ENCODE measurements around the gene DNAJB6.

Gene DNAJB6

DNA sequence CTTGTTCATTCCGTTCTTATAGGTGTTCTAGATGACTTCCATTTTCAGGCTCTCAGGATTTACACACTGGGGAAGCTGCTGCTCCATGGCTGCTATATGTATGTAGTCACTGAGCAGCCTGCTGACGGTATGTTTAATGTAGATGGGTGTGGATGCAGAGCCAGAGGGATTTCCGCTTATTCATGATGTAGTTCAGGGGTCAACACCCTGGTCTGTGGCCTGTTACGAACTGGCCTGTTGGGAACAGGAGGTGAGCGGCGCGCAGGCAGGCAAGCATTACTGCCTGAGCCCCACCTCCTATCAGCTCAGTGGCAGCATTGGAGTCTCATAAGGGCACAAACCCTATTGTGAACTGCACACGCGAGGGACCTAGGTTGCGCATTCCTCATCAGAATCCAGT is 33.9 kb downstream of the DNAJB6 start:
- no peak for DNase-seq

DNA sequence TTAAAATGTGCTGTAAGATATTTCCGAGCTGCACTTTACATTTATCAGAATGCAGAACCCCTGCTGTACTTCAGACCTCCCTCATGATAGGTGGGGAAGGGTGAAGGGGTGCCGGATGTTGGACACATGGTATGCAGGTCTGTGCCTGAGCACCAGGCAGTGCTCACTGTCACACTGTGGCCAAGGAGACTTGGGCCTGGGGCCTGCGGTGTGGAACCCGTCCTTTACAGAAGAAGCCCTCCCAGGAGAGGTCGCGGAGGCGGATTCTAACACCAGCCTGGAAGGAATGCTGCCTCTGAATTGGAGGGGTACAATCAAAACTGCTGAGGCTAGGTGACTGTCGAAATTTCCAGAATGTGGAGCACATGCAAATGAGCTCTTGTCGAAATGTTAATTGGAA is 34.5 kb downstream of the DNAJB6 start:
- DNase-seq, result no peak

DNA sequence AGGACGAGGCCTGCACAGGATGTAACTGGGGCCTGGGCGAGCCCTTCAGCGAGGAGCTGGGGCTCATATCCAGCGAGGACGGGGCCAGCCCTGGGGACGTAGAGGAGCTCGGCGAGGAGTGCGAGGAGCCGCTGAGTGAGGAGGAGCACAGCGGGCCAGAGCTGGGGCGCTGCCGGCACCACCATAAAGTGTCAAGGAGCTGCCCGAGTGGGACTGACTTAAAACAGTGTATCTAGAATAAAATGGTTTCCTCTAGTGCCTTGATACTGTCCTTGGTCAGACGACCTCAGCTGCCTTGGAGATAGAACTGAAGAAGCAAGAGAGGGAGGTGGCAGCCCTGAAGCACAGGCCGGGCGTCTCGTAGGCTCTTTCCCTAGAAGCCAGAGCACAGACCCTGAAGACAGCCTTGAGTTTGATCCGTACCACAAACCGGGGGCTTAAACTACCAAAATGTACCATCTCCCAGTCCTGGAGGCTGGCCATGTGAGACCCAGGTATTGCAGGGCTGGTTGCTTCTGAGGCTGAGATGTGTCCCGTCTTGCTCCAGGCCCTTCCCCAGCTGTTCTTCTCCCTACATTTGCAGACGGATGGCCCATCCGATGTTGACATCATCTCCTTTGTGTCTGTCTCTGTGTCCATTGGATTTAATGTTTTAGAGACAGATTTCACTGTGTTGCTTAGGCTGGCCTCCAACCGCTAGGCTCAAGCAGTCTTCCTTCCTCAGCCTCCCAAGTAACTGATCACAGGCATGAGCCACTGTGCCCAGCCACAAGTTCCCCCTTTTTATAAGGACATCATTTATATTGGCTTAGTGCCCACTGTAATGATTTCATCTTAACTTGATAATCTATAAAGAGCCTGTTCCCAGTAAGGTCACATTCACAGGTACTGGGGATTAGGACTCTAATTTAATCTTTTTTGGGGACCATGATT is 35.8 kb downstream of the DNAJB6 start:
- no peak for DNase-seq

DNA sequence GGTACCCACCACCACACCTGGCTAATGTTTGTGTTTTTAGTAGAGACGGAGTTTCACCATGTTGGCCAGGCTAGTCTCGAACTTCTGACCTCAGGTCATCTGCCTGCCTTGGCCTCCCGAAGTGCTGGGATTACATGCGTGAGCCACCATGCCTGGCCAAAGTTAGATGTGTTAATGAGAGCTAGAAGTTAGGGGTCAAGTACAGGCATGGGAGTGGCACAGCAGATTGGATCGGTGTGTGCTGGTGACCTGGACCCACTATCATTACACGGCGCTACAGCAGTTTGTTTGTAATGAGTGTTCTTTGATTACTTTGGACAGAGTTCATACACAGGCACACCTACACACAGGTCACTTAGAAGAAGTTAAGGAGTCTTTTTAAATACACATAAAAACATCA is 36.7 kb downstream of the DNAJB6 start:
- no peak for DNase-seq

DNA sequence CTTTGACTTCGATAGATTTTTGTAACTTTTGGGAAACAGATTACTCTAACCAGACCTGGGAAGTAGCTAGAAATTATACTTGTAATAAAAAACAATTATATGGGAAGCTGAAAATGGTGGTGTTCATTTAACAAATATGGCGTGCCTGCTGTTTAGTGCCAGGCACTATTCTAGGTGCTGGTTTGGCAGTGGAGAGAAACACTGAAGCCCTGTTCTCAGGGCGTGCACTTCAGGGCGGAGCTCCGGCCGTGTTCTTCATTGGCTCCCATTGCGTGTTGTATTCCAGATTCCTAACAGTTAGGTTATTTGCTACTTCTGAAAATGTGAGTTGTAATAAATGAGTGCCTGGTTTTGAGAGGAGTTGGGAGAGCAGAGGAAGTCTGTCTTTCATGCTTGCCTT is 38.6 kb downstream of the DNAJB6 start:
- DNase-seq, result no peak

DNA sequence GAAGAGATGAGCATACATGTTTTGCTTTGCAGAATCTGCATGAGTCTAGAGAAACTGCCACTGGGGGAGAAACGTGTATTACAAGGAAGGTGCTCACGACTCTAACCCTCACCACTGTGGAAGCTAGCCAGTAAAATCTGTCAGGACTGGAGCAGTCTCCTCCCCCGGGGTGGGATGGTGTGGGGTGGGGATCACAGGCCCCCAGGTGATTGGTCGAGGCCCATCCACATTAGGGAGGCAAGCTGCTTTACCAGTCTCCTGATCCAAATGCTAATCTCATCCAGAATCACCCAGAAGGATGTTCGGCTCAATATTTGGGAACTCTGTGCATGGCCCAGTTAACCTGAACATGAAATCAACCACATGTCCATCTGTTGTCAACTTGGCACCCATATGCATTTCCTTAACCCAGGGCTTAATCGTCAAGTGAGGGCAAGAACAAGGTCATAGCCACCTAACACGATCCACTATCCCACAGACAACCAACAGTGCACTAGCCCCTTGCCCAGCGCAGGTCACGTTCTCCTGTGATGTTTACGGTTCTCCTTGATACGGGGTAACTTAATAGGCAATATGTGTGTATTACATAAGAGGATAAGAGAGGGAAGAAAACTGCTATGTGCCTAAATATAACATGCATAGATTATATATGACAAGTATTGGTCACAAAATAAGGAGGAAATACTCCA is 40.8 kb downstream of the DNAJB6 start:
- no peak for DNase-seq

DNA sequence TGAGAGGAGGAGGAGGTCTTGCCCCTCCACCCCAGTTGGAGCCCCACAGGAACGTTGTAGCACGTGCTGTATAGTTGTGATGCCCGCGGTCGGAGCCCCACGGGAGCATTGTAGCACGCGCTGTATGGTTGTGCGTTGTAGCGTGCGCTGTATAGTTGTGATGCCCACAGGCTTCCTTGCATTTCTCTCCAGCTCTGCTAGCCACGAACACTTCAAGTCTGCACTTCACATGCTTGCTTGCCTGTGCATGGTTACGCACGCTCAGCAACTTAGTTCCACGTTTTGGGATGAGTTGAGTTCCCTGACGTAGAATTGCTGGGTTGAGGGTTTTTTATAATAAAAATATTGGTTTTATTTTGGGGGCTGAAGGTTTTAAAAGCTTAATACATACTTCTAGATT is 41.6 kb downstream of the DNAJB6 start:
- DNase-seq, result no peak

DNA sequence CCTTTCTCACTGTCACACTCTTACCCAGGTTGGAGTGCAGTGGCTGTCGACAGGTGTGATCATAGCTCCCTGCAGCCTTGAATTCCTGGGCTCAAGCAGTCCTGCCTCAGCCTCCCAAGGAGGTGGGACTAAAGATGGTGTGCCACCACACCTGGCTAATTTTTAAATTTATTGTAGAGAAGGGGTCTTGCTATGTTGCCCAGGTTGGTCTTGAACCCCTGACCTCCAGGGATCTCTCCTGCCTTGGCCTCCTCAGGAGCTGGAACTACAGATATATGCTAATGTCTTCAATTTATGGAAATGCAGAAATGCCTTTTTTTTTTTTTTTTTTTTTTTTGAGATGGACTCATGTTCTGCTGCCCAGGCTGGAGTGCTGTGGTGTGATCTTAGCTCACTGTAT is 42.7 kb downstream of the DNAJB6 start:
- no peak for DNase-seq

DNA sequence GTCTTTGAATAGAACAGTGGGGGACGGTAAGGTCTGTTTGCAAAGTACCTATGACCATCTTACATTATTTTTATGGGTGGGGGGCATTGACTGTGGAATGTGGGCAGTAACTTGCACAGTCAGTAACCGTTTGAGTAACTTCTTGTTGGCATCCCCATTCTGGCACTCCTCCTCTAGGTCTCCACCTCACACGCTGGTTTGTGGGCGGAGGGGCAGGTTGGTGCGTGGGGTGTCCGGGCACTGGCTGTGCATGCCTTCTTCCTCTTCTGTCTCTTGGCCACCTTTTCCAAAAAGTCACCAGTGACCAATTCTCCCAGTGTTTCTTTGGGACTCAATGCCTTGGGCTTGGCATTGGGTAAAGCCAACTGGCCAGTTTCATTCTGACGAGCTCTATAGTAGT is 43.6 kb downstream of the DNAJB6 start:
- DNase-seq, result no peak

DNA sequence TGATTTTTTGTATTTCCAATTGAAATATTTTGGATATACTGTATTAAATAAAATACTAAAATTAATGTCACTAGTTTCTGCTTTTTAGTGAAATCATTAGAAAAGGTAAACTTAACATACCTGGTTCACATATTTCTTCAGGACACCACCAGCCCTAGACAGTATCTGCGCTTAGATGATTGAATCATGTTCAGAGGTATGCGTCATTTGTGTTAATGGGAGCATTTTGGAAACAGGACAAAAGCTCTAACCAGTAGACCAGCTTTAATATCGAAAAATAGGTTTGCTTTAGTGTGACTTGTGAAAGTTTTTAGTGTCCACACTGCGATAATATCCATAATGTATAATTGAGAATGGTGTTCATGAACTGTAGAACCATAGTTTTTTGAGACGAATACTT is 47.1 kb downstream of the DNAJB6 start:
- no peak for DNase-seq

DNA sequence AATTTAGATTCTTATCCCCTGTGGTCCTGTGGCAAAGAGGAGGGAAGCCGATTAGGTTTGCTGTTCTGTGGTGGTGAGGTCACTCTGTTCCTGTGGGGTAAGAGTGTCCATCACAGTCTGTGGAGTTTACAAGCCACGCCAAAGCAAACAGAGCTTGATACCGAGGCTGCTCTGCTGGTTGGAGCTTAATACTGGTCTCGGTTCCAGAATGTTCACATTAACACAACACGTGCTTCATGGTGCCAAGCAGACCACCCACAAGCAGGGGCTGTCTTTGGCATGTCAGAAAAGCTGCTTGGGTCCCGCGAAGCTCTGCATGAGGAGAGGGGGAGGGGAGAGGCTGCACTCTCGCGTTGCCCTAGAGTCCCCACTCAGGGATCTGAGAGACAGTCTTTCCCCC is 47.5 kb downstream of the DNAJB6 start:
- peak; percentile 61 for DNase-seq

DNA sequence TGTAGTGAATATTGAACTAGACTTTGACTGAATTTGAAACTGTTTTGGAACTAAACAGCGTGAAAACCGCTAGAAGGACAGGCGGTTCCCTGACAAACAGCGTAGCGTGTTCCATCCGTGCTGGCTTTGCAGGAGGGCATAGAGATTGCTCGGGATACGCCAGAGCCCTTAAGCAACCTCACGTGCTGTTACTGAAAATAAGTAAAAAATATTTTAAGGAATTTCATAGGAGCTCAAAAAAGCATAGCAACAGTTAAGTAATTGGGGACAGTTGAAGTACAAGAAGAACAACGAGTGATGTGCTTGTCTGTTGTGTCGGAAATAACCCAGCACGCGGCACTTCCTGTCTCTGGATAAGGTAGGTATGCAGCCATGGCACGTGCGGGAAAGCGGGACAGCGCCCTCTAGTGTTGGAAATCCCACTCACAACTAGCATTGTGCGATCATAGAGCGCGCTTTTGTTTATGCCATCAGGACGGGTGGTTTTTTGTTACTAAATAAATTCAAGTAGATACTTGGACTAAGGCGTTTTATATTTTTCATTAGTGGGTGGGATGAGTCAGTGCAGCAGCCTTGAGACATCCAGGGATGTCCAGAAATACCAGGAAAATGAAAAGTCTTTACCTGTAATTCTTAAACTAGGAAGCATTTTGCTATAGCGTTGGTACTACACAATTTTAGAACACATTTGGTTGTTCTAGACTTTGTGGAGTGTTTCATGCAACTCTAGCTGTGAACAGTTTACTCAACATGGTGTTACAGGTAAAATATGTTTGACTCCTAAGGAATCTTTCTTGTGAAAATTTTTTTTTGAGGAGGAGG is 50.4 kb downstream of the DNAJB6 start:
- peak; percentile 82 for DNase-seq

DNA sequence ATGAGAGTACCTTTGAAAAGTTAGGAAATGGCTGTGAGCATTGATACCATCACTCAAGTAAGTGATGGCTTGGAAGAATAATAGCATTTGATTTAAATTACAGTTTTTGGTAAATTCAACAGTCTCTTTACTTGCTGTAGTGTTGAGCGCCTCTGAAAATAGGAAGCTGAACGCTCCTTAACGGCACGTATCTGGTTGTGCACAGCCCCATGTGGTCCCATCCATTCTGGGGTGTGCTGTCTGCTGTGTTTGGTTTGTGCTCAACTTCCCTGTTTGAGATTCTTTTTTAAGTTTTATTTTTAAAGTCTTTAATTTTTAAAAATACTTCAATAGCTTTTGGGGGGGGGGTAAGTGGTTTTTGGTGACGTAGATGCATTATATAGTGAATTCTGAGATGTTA is 51.5 kb downstream of the DNAJB6 start:
- no peak for DNase-seq

DNA sequence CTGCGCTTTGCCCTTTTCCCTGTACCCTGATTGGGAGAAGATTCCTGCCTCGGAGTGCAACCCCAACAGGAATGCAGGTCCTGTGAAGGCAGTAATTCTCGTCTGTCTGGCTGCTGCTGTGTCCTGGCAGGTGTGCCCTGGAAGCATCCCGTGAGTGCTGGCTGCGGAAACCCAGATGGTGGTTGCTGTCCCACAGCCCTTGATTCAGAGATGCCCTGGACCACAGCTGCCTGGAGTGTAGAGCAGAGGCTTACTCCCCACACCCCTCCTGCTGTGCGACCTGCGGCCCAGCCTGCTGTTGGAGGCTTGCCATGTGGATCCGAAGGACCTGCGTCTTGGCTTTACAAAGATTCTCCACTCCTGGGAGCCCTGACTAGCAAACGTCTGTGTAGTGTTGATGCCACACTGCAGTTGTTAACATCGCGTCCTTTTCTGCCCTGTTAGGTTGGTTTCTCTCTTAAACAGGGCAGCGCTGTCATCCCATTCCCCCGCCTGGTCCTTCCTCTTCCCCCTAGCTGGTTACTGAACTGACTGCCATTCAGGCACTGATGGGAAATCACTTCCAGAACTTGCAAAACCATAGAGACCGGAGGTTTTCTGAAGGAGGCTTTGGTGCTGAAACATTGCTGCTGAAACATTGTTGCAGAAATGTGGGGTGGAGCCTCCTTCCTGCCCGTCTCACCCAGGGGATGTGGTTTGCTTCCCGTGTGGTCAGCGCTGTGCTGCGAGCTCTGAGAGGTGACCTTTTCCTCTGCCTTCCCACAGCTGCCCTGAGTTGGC is 53.3 kb downstream of the DNAJB6 start:
- DNase-seq, result peak; percentile 63

DNA sequence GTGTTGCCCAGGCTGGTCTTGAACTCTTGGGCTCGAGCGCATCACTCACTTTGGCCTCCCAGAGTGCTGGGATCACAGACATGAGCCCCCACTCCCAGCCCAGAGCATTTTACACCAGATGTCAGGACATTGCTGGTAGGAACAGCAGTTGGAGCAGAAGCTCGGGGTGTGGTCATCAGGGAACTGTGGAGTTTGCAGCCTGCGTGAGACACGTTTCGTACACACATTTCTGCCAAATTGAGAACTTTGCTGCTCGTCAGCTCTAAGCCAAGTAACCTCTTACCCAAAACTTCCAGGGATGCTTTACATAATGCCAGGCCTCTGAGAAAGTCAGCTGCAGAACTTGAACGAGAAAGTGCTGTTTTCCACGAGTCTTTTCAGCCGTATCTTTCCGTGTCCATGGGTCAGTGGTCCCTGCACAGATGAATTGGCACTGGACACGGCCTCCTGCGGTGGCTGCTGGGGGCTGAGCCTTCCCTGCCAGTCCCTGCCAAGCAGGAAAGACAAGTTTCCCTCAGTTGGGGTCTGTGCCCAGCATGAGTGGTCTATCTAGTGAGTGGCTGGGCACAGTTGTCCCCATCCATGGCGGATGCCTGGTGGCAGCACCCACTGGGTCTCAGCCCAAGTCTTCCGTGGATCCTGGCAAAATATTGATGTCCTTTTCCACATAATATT is 54.4 kb downstream of the DNAJB6 start:
- no peak for DNase-seq

DNA sequence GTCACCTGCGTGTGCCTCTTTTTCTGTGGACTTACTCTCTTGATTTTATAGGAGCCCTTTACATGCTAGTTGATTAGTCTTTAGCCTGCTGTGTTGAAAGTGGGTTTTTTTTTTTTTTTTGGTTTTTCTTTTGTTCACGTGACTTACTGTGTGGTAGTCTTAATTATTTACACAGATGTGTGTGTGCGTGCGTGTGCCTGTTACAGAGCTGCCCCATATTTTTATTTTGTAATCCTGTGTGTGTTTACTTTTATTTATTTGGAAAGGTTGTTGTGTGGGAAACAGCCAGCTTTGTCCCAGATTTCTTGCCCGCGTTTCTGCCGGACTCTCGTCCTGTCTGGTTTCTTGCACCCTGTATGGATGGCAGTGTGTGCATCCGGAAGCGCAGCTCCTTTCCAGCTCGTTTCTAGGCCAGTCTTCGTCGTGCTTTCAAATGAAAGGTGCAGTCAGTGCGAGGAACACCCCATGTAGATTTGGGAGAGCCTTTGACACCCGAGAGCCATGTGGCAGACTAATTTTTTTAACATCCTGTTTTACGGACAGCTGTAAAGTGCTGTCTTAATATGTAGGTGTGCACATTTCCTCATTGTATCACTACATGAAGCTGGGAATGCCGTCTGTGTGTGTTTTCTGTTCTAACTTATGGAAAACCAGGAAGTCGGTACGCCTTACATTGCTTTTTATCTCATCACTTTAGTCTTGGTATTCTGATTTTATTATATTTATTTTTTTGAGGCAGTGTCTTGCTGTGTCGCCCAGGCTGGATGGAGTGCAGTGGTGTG is 55.6 kb downstream of the DNAJB6 start:
- DNase-seq, result no peak

DNA sequence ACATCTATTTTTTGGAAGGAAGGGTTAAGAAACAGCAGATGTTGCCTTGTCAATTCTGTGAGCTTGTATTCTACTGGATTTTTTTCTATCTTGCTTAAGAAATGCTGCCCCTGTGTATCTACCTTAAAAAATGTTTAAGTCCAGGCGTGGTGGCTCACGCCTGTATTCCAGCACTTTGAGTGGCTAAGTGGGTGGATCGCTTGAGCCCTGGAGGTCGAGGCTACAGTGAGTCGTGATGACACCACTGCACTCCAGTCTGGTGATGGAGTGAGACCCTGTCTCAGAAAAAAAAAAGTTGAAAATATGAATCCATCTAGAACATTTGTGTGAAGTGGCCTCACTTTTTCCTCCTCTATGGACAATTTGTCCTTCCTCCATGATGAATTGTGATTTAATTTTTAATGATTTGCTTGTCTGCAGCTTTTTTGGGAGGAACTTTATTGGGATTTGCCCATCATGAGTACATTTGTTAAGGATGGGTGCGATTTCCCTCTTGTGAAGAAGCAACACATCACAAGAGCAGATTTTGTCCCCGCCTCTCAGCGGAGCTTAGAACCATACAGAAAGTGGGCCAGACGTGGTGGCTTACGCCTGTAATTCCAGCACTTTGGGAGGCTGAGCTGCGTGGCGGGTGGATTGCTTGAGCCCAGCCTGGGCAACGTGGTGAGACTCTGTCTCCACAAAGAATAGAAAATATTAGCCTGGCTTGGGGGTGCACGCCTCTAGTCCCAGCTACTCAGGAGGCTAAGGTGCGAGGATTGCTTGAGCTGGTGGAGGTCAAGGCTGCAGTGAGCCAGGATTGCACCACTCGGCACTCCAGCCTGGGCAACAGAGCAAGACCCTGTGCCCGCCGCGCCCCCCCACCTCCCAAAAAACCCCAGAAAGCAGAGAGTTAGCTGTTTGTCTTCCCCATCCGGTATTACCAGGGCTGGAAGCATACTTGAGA is 57.7 kb downstream of the DNAJB6 start:
- DNase-seq, result peak; percentile 68

DNA sequence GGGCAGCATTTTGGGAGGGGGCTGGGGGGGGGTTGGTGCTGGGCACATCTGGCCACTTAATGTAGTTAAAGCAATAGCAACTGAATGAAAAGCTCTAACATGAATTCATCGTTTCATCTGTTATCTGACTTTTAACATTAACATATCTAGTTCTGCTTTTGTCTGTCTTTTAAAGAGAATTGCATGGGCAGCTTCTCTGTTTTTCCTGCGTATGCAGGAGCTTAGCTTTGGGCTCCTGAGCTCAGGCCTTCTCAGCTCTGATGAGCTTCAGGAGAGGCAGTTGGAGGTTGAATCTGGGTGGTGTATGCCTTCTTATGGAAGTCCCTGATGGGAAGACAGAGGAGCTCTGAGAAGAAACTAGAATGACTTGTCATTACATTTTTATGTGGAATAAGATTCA is 58.4 kb downstream of the DNAJB6 start:
- no peak for DNase-seq

DNA sequence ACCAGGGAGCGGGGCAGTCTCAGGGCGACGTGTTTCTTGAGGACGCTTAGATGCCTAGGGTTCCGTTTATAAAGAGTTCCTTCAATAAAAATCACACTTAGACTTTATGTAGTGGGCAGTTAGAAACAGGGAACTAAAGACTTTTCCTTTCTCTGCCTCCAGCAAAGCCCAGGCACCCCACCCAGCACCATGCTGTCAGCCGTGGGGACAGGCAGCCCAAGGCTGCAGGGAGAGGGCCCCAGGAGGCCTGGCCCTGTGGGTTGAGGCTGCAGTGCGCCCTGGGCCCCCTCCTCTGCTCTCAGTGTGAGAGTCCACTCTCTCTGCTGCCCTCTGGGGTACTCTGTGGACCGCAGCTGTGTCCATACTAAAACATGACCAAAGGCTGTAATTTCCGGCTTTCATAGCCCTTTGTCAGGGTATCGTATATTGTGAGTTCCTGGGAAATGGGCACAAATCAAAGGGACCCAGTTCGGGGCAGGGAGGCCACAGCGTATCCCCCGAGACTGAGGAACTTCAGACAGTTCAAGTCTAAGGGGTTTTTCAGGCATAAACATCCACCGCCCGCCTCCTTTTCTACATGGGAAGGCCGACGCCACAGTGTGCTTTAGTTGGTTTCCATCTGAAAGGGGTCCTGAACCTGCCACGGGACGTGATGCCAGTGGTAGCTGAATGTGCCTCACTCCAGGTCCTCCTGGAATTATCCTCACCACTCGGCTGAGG is 59.7 kb downstream of the DNAJB6 start:
- no peak for DNase-seq

All from fibroblast of skin of back (primary cell).